ENCODE data around the gene PDXK. TPM values are rescaled to one million over a fixed set of nuclear protein-coding genes. Genes with fewer than 3 reads are reported as not detected.

The PDXK gene
- total and polyA plus RNA-seq, 2 of the 8 experiments (the other 6 are each of a cell fraction or from before 2014, with no cell fraction given), result 78.0 to 112 TPM

- Histone ChIP-seq H3K23me2 (ENCODE audit: low read depth, low read length) (peaks cover 16% of the 10 kb centered on the region; the same call in 1 of the 2 replicates), H3K27me3 (replicated peaks in 1 of 4; ENCODE audit: control insufficient read depth in 3 of 4, extremely low read depth in 1 of 4, insufficient read depth in 3 of 4, low read length in 3 of 4) (peaks cover 0 to 10% (median 7%) of the 10 kb centered on the region in 4 experiments; a peak in 4 of 7 replicates), H4K5ac (ENCODE audit: insufficient read length, low read depth, low read length) (no peak overlapping the region), H3K14ac (ENCODE audit: insufficient read length) (no peak overlapping the region), H3K4me2 (ENCODE audit: insufficient read depth in 1 of 2, low read depth in 2 of 2, low read length in 2 of 2) (no peak overlapping the region), H2BK20ac (ENCODE audit: low read length) (no peak overlapping the region), H2BK15ac (ENCODE audit: low read length) (no peak overlapping the region), H3K4me1 (replicated peaks in 1 of 4; ENCODE audit: control insufficient read depth in 3 of 4, insufficient read depth in 4 of 4, low read length in 3 of 4) (peaks cover 0 to 23% (median 15%) of the 10 kb centered on the region in 4 experiments; a peak in 6 of 7 replicates), H3K9ac (replicated peaks in 1 of 4; ENCODE audit: extremely low read depth in 1 of 4, low read depth in 3 of 4, low read length in 3 of 4) (no peak overlapping the region), H2BK12ac (ENCODE audit: low read depth, low read length) (no peak overlapping the region), H4K91ac (replicated peaks; ENCODE audit: insufficient read length, low read length) (no peak overlapping the region), H3K79me1 (ENCODE audit: low read depth, low read length) (peaks cover 10% of the 10 kb centered on the region), H3K4ac (replicated peaks; ENCODE audit: insufficient read length, low read depth, low read length) (no peak overlapping the region), H3K9me3 (ENCODE audit: insufficient read depth in 2 of 2, low read depth in 1 of 2, low read length in 1 of 2) (no peaks in the 10 kb centered on the region), H3K18ac (ENCODE audit: extremely low read depth, low read length) (no peak overlapping the region), H3K56ac (replicated peaks; ENCODE audit: insufficient read length, low read depth, low read length) (no peak overlapping the region), H3K36me3 (ENCODE audit: control insufficient read depth in 2 of 4, insufficient read depth in 4 of 4, low read length in 3 of 4) (no peaks in the 10 kb centered on the region), H3K79me2 (ENCODE audit: control insufficient read depth in 1 of 2, insufficient read depth in 2 of 2, low read length in 2 of 2) (peaks cover 14 to 28% of the 10 kb centered on the region in 2 experiments; a peak in 3 of 4 replicates), H2BK5ac (ENCODE audit: low read depth, low read length) (no peak overlapping the region), H3K23ac (ENCODE audit: insufficient read length) (no peak overlapping the region), H3K27ac (ENCODE audit: low read depth, low read length) (no peak overlapping the region), H2AFZ (ENCODE audit: low read length) (no peak overlapping the region), H4K20me1 (replicated peaks in 1 of 2; ENCODE audit: control insufficient read depth in 1 of 2, insufficient read depth in 2 of 2, low read length in 2 of 2) (peaks cover 8 to 19% of the 10 kb centered on the region in 2 experiments), H2AK5ac (ENCODE audit: low read depth, low read length) (no peak overlapping the region), H3K4me3 (ENCODE audit: extremely low read depth in 1 of 4, insufficient read depth in 2 of 4, low read depth in 3 of 4, low read length in 4 of 4) (no peak overlapping the region), H2BK120ac (replicated peaks; ENCODE audit: low read depth, low read length) (no peak overlapping the region), H4K8ac (ENCODE audit: extremely low read depth, insufficient read depth, low read length) (no peak overlapping the region)
- no peak for FAIRE-seq
- 91% methylated on average over 13 of the region's 13 CpGs; no CpG with 5 or more reads in 1 of the 2 experiments for WGBS, 2 experiments (ENCODE audit: extremely low coverage in 1 of 2, insufficient coverage in 1 of 2, insufficient read length in 1 of 2, insufficient replicate concordance in 2 of 2, low coverage in 1 of 2, low lambda C conversion rate in 2 of 2, missing lambda C conversion rate in 1 of 2)
- no peak for DNase-seq (ENCODE audit: low read depth in 1 of 2, low spot score in 2 of 2)
- ChIA-PET POLR2A (ENCODE audit: partially characterized antibody) (interaction anchor here (0.8 to 2.8 kb wide), 4 partner anchors 11 to 58 kb away, joined by 3 to 19 read pairs (median 6); partner anchors contain the start of genes HSF2BP and RRP1B), CTCF (ENCODE audit: partially characterized antibody) (interaction anchor here (1.5 to 1.8 kb wide), 3 partner anchors 10 to 11 kb away, joined by 3 to 10 read pairs (median 6); no protein-coding TSS in a partner anchor)
- TF ChIP-seq ATF2 (IDR thresholded peaks at IDR 0.05; ENCODE audit: low read length) (no peak), CEBPB (IDR thresholded peaks at IDR 0.05; ENCODE audit: low read depth, low read length) (no peak), TAF1 (IDR thresholded peaks at IDR 0.05; ENCODE audit: low read depth, low read length) (no peak), HDAC6 (IDR thresholded peaks at IDR 0.05; ENCODE audit: low read depth, low read length) (no peak), MAX (IDR thresholded peaks at IDR 0.05) (no peak), USF2 (IDR thresholded peaks at IDR 0.05; ENCODE audit: low read length) (no peak), CBX8 (IDR thresholded peaks at IDR 0.05; ENCODE audit: borderline replicate concordance, low read depth, low read length) (no peak)
Observed at GRCh38 chr21:43717166-43717853, 1.6 kb upstream of the PDXK start.

All from H1 (cell line).